IMR-90 (cell line): ENCODE results near the gene PDLIM5.

ENCODE experiments used
- CTCF ChIP-seq: conservative IDR thresholded peaks from 2 replicates; pipeline ENCODE4 v1.5.1; 2012; ENCODE audit warnings: mild to moderate bottlenecking, low read depth, low read length, improper control_type of control experiment
- POLR2A ChIP-seq: IDR thresholded peaks from 2 replicates; pipeline ENCODE4 v1.6.1; 2012; ENCODE audit warnings: mild to moderate bottlenecking, low read depth, low read length
- RCOR1 ChIP-seq: IDR thresholded peaks from 2 replicates; pipeline ENCODE4 v1.6.1; 2012; ENCODE audit warnings: mild to moderate bottlenecking, low read length, improper control_type of control experiment; ENCODE audit not compliant: insufficient replicate concordance
- RFX5 ChIP-seq: IDR thresholded peaks from 2 replicates; pipeline ENCODE4 v1.8.0; 2012; ENCODE audit warnings: low read depth, mild to moderate bottlenecking, low read length, moderate library complexity
- SMC3 ChIP-seq: fragments of 150-350 bp; IDR thresholded peaks from 2 replicates; pipeline ENCODE4 v1.6.1; 2016; ENCODE audit warnings: low read depth, mild to moderate bottlenecking, antibody characterized with exemption, low read length, moderate library complexity

GRCh38 chr4:94680176-94680862 lies 228.6 kb downstream of the PDLIM5 start:
- TF ChIP-seq RFX5 (no peak), CTCF (no peak), POLR2A (no peak), SMC3 (no peak), RCOR1 (no peak)
